K562 (cell line): ENCODE results near the gene KIAA1958. TPM values are rescaled to one million over a fixed set of nuclear protein-coding genes. Genes with fewer than 3 reads are reported as not detected.

Experiments used
- ATAC-seq: fragments of 200-7000 bp; cut with Tn5 transposase; 3 replicates; pipeline ENCODE4 v1.9.1; 2020; ENCODE audit warnings: moderate library complexity
- BruUV-seq: library from RNA; stranded (reverse); fragments of 400-500 nt; replicated peaks from 2 replicates; lab custom pipeline; 2021; lab: Mats Ljungman, UMichigan
- CTCF ChIA-PET: fragments of 300-600 bp; formaldehyde crosslinking; extraction: SDS; loops from one replicate; lab custom pipeline; 2021; ENCODE audit warnings: low intra/inter-chr PET ratio; lab: Yijun Ruan, JAX
- POLR2A ChIA-PET: fragments of 300-600, 350-650 bp; sonication (Branson Sonifier 250); formaldehyde crosslinking; extraction: SDS; loops from one replicate; lab custom pipeline; 2021; ENCODE audit warnings: antibody characterized with exemption, inconsistent platforms; lab: Yijun Ruan, JAX
- DNase-seq, 4 experiments: peaks; one replicate each; pipeline versions ENCODE4 v3.0.0 to v3.0.0-alpha.2; 2011 to 2018; ENCODE audit warnings: low spot score in 3 of 4, mixed read lengths in 3 of 4; ENCODE audit errors: extremely low read depth in 1 of 4
- FAIRE-seq: peaks from 2 replicates; lab custom pipeline; 2011; peaks lifted over from hg19 to GRCh38; lab: Jason Lieb, UNC
- H2AFZ ChIP-seq: 2 replicates; pipeline ENCODE4 v1.6.0; 2011; ENCODE audit warnings: low read depth, low read length, control low read depth, inconsistent platforms
- H3K27ac ChIP-seq: fragments of 200-600 bp; 3 replicates; pipeline ENCODE4 v1.8.0; 2011; ENCODE audit warnings: low read depth, mild to moderate bottlenecking, control low read depth, inconsistent platforms, low read length, moderate library complexity, mixed read lengths; ENCODE audit errors: extremely low read depth
- H3K27me3 ChIP-seq, 2 experiments: fragments of 300-600 bp in 1 of 2; 2 replicates in 1 of 2; 3 replicates in 1 of 2; pipeline versions ENCODE4 v1.6.0 to v1.8.0; 2011; ENCODE audit warnings: inconsistent platforms in 2 of 2, low read length in 2 of 2, mild to moderate bottlenecking in 1 of 2, mixed read lengths in 1 of 2, moderate library complexity in 1 of 2; ENCODE audit not compliant: control insufficient read depth in 2 of 2, insufficient read depth in 2 of 2
- H3K36me3 ChIP-seq: fragments of 300-600 bp; 3 replicates; pipeline ENCODE4 v1.8.0; 2011; ENCODE audit warnings: mild to moderate bottlenecking, low read length, inconsistent platforms; ENCODE audit not compliant: control insufficient read depth, insufficient read depth
- H3K4me1 ChIP-seq, 2 experiments: fragments of 200-600 bp in 1 of 2; replicated peaks in 1 of 2; 2 replicates in 1 of 2; 3 replicates in 1 of 2; pipeline versions ENCODE4 v1.5.1 to v1.8.0; 2011; ENCODE audit warnings: inconsistent platforms in 2 of 2, low read length in 2 of 2, mild to moderate bottlenecking in 1 of 2, mixed read lengths in 1 of 2, moderate library complexity in 1 of 2; ENCODE audit not compliant: control insufficient read depth in 2 of 2, insufficient read depth in 2 of 2
- H3K4me2 ChIP-seq: 2 replicates; pipeline ENCODE4 v1.6.1; 2011; ENCODE audit warnings: low read length, control low read depth, inconsistent platforms, mixed read lengths; ENCODE audit not compliant: insufficient read depth
- H3K4me3 ChIP-seq: fragments of 200-600 bp; sonication (generic), shearing (Covaris generic); 2 replicates; pipeline ENCODE4 v1.5.1; 2016; ENCODE audit warnings: control low read depth, inconsistent platforms
- H3K79me2 ChIP-seq: fragments of 200-600 bp; 3 replicates; pipeline ENCODE4 v1.8.0; 2011; ENCODE audit warnings: low read length, inconsistent platforms; ENCODE audit not compliant: control insufficient read depth, insufficient read depth
- H3K9ac ChIP-seq, 2 experiments: 2 replicates each; pipeline versions ENCODE4 v1.6.0 to v1.6.1; 2011; ENCODE audit warnings: low read depth in 2 of 2, low read length in 2 of 2, control low read depth in 1 of 2, inconsistent platforms in 1 of 2, mild to moderate bottlenecking in 1 of 2, mixed read lengths in 1 of 2; ENCODE audit not compliant: insufficient read depth in 1 of 2
- H3K9me1 ChIP-seq: one replicate; pipeline ENCODE4 v1.6.0; 2011; ENCODE audit warnings: inconsistent platforms, mild to moderate bottlenecking, low read length, moderate library complexity; ENCODE audit not compliant: control insufficient read depth, insufficient read depth
- H3K9me3 ChIP-seq: replicated peaks from 2 replicates; pipeline ENCODE4 v1.5.1; 2011; ENCODE audit warnings: low read depth, low read length, inconsistent platforms; ENCODE audit not compliant: control insufficient read depth, insufficient read depth
- H4K20me1 ChIP-seq: replicated peaks from 2 replicates; pipeline ENCODE4 v1.6.1; 2011; ENCODE audit warnings: low read length, inconsistent platforms, mixed read lengths; ENCODE audit not compliant: control insufficient read depth, insufficient read depth
- HDAC6 ChIP-seq: IDR thresholded peaks from 2 replicates; pipeline ENCODE4 v1.6.1; 2012; ENCODE audit warnings: low read depth, mild to moderate bottlenecking, control low read depth, inconsistent platforms, low read length, moderate library complexity
- PHTF2 ChIP-seq: fragments of 250-450 bp; sonication (Bioruptor Pico); IDR thresholded peaks from 2 replicates; pipeline ENCODE4 v1.5.0; 2021; ENCODE audit warnings: mild to moderate bottlenecking
- SRSF7 ChIP-seq: fragments of 200-400 bp; formaldehyde crosslinking; optimal IDR thresholded peaks from 2 replicates; pipeline ENCODE3; 2017; ENCODE audit warnings: mild to moderate bottlenecking, low read depth, low read length
- TEAD4 ChIP-seq, 2 experiments: sonication (generic) in 1 of 2; formaldehyde crosslinking in 1 of 2; IDR thresholded peaks; 2 replicates each; pipeline versions ENCODE4 v1.6.1 to v1.8.0; 2012 to 2022; ENCODE audit warnings: borderline replicate concordance in 1 of 2, inconsistent platforms in 1 of 2, low read length in 1 of 2, mild to moderate bottlenecking in 1 of 2, missing genetic modification reagents in 1 of 2
- U2AF2 ChIP-seq: fragments of 200-400 bp; formaldehyde crosslinking; optimal IDR thresholded peaks from 2 replicates; pipeline ENCODE3; 2017; ENCODE audit warnings: low read depth, mild to moderate bottlenecking, low read length
- ZC3H11A ChIP-seq: IDR thresholded peaks from 2 replicates; pipeline ENCODE4 v1.6.1; 2012; ENCODE audit warnings: low read depth, low read length, improper control_type of control experiment
- ZNF239 ChIP-seq: fragments of 250-450 bp; sonication (Bioruptor Pico); IDR thresholded peaks from 2 replicates; pipeline ENCODE4 v1.4.0; 2020; ENCODE audit warnings: mild to moderate bottlenecking
- ZNF384 ChIP-seq: IDR thresholded peaks from 2 replicates; pipeline ENCODE4 v1.6.1; 2012; ENCODE audit warnings: low read depth, low read length, improper control_type of control experiment
- WGBS: fragments of 100-300 bp; shearing (Covaris generic); methylation state at CpG from one replicate; pipeline ENCODE4 v1.1.6; 2016; ENCODE audit warnings: low coverage, mixed read lengths; ENCODE audit not compliant: insufficient coverage; ENCODE audit errors: missing lambda C conversion rate; 5-methylcytosine and 5-hydroxymethylcytosine counted together
- in situ Hi-C: fragments of 300-500 bp; cut with MboI; formaldehyde crosslinking; loops from 4 replicates; pipeline ENCODE4 v1.15.0; 2018; ENCODE audit warnings: inconsistent platforms, mixed read lengths
- intact Hi-C: fragments of 100-400 bp; cut with micrococcal nuclease; formaldehyde crosslinking; loops from 2 replicates; pipeline ENCODE4 v1.14.2; 2022
- polyA plus RNA-seq, 8 experiments: library from polyadenylated mRNA; depleted of rRNA in 4 of 8; stranded (reverse) in 5 of 8; unstranded in 3 of 8; fragments of >200 nt; fragmentation: Nextera tagmentation in 2 of 8; fragmentation: Illumina TruSeq in 1 of 8; extraction: Ambion mirVana in 2 of 8; extraction: Trizol in 1 of 8; gene quantifications; 2 replicates each; pipeline versions ENCODE4 v1.2.1 to v1.2.3, GENCODE V29; 2011 to 2014; ENCODE audit warnings: inconsistent platforms in 1 of 8, missing spikeins in 1 of 8
- total RNA-seq, 7 experiments: library from RNA; depleted of rRNA in 6 of 7; stranded (reverse); fragments of >200 nt in 6 of 7; fragmentation: Illumina TruSeq in 2 of 7; extraction: Trizol in 2 of 7; gene quantifications; 2 replicates each; pipeline versions ENCODE4 v1.2.1 to v1.2.3, GENCODE V29; 2011 to 2021; ENCODE audit warnings: low replicate concordance in 1 of 7
- TF ChIP-seq, protein P1 (sequence below): fragments of 250-450 bp; sonication (Bioruptor Pico); IDR thresholded peaks from 2 replicates; pipeline ENCODE4 v1.5.0; 2021; ENCODE audit warnings: mild to moderate bottlenecking, borderline replicate concordance
- TF ChIP-seq, protein P2 (sequence below): fragments of 450-650 bp; IDR thresholded peaks from 2 replicates; pipeline ENCODE4 v1.7.0; 2016; ENCODE audit warnings: borderline replicate concordance

KIAA1958 gene
- total and polyA plus RNA-seq, 9 of the 15 experiments (the other 6 are each of a cell fraction or from before 2014, with no cell fraction given): 1.1 to 16.0 (median 10.1) TPM

DNA sequence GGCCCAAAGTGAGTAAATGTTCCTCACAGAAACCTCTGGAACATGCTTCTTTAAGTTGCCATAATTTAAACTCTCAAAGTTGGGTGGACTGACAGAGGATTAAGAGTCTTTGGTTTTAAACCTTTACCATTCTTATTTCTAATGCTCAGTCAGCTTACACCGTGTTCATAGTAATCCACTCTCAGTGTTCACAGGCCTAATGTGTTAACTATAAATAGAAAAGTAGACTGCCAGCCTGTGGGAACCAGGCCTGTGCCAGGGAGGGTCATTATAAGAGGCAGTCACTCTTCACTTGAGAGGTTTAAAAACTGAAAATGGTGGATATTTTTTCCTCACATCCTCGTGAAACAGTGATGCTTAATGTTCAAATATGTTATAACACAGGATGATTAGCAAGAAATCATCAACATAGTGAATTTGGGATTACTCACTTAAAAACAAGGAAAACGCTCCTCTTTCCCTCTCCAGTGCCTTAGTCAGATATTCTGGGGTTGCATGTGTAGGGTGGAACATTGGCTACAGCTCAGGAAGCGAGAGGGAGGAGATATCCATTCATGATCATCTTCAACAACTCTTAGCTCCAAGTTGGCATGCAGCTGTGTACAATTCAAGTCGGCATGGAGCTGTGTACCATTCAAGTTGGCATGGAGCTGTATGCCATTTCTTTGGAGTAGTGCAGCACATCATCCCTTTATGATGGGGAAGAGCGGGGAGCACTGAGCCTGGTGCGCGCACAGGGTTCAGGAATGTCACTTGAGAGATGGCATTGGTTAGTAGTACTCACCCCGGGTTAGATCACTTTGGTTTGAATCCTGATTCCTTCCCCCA, 65.8 kb downstream of the KIAA1958 start:
- BruUV-seq: no TSS peak
- Histone ChIP-seq H3K4me3 (no peak overlapping the region), H3K27ac (no peak overlapping the region), H3K4me1 (peaks cover 8 to 10% of the 10 kb centered on the region in 2 experiments; a peak in 3 of 5 replicates), H3K79me2 (peaks cover 58% of the 10 kb centered on the region), H3K4me2 (no peak overlapping the region), H4K20me1 (no peaks in the 10 kb centered on the region; the same call in 1 of the 2 replicates), H3K27me3 (no peaks in the 10 kb centered on the region), H3K9me3 (no peaks in the 10 kb centered on the region), H2AFZ (no peak overlapping the region), H3K9me1 (no peaks in the 10 kb centered on the region), H3K36me3 (no peaks in the 10 kb centered on the region; the same call in 2 of the 3 replicates), H3K9ac (no peak overlapping the region)
- intact Hi-C loops: no loop called here
- no peak for FAIRE-seq
- no peak for DNase-seq
- TF ChIP-seq U2AF2: no peak
- TF ChIP-seq ZNF239 (CRISPR knock-in tag): no peak
- TF ChIP-seq HDAC6: no peak
- TF ChIP-seq PHTF2 (CRISPR knock-in tag): no peak
- TF ChIP-seq, protein P1, sequence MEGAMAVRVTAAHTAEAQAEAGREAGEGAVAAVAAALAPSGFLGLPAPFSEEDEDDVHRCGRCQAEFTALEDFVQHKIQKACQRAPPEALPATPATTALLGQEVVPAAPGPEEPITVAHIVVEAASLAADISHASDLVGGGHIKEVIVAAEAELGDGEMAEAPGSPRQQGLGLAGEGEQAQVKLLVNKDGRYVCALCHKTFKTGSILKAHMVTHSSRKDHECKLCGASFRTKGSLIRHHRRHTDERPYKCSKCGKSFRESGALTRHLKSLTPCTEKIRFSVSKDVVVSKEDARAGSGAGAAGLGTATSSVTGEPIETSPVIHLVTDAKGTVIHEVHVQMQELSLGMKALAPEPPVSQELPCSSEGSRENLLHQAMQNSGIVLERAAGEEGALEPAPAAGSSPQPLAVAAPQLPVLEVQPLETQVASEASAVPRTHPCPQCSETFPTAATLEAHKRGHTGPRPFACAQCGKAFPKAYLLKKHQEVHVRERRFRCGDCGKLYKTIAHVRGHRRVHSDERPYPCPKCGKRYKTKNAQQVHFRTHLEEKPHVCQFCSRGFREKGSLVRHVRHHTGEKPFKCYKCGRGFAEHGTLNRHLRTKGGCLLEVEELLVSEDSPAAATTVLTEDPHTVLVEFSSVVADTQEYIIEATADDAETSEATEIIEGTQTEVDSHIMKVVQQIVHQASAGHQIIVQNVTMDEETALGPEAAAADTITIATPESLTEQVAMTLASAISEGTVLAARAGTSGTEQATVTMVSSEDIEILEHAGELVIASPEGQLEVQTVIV (CRISPR knock-in tag): no peak
- TF ChIP-seq, protein P2, sequence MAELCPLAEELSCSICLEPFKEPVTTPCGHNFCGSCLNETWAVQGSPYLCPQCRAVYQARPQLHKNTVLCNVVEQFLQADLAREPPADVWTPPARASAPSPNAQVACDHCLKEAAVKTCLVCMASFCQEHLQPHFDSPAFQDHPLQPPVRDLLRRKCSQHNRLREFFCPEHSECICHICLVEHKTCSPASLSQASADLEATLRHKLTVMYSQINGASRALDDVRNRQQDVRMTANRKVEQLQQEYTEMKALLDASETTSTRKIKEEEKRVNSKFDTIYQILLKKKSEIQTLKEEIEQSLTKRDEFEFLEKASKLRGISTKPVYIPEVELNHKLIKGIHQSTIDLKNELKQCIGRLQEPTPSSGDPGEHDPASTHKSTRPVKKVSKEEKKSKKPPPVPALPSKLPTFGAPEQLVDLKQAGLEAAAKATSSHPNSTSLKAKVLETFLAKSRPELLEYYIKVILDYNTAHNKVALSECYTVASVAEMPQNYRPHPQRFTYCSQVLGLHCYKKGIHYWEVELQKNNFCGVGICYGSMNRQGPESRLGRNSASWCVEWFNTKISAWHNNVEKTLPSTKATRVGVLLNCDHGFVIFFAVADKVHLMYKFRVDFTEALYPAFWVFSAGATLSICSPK: no peak
- no peak for TF ChIP-seq TEAD4 (IDR thresholded peaks at IDR 0.05; ENCODE audit: low read length)
- TF ChIP-seq TEAD4 (CRISPR knock-in tag; IDR thresholded peaks at IDR 0.05; ENCODE audit: borderline replicate concordance): no peak
- no peak for TF ChIP-seq ZNF384
- no peak for TF ChIP-seq ZC3H11A
- TF ChIP-seq SRSF7: no peak
- ChIA-PET POLR2A (interaction anchor here (1.3 kb wide), 1 partner anchor 126 kb away, joined by 3 read pairs; no protein-coding TSS in a partner anchor), CTCF (no interaction called here)
- in situ Hi-C loops: no loop called here
- ATAC-seq: no peak
- 58% methylated on average over 9 of the region's 9 CpGs for WGBS
